GM18526 (cell line): ENCODE measurements around the gene SLC1A3.
A peak's percentile ranks its signal among the peaks of the same experiment; 100 is the strongest.

Experiments used
- POLR2A ChIP-seq: IDR thresholded peaks from 3 replicates; pipeline ENCODE4 v1.6.1; 2011; ENCODE audit not compliant: insufficient read length; ENCODE audit errors: extremely low read depth

SLC1A3 gene

DNA sequence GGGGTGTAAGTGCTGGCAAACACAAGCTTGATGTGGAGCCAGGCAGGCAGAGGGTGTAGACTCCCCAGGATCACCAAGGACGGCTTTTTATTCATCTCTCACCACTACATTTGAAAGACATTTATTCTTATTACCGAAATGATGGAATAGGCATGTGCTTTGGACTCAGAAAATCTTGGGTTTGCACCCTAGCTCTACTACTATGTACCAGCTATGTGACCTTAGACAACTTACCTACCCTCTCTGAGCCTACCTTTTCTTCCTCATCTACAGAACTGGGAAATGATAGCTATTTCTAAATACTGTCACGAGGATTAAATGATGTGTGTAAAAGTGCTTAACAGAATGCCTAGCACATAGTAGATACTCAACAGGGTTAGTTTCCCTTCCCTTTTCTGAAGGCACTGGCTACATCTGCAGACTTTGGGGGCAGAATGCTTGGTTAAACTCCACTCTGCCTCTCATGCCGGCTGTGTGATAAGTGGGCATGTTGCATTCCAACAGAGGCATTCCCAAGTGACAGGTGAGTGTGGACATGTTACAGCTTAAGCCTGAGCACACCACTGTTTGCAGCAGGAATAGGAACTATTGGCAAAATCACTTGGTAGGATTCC lies 94.8 kb downstream of the SLC1A3 start:
- no peak for TF ChIP-seq POLR2A

DNA sequence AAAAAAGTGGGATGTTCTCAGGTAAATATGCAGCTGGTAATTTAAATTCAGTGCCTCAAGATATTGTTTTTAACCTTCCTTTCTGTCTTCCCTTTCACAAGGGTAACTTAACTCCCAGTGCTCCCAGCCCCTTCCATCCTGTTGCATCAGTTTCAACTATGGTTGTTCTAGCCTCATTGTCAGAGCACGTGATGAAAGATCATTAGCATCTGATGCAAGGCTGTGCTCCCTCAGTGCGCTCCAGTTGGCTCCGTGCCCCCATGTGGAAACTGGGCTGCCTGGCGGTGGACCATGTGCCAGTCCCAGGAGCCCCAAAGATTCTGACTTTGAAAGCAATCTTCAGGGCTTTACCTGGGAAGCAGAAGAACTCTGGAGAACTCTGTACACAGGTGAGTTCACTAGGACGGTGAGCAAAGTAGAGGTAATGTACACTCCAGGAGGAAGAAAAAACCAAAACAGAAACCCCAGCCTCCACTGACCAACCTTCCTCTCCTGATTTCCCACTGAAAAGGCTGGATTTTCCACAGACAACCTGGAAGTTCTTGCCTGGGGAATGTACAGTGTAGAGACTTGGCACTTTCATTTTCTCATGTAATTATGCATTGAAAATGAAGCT lies 96.9 kb downstream of the SLC1A3 start:
- TF ChIP-seq POLR2A, result no peak

DNA sequence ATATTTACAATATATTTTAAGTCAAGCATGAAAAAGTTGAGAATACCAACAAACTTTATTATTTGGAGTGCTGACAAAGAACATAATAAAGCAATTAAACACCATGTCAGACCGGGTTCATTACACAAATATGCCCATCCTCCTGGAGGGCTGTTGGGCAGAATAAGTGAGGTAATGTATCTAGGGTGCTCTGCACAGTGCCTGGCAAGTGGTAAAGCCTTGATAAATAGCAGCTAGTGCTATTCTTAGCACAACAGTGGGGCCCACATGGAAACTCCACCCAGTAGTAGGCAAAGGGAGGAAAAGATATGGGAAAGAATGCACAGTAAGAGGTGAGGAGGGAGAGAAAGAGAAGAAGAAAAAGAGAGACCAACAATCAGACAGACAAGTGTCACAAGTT lies 97.7 kb downstream of the SLC1A3 start:
- TF ChIP-seq POLR2A, result no peak

DNA sequence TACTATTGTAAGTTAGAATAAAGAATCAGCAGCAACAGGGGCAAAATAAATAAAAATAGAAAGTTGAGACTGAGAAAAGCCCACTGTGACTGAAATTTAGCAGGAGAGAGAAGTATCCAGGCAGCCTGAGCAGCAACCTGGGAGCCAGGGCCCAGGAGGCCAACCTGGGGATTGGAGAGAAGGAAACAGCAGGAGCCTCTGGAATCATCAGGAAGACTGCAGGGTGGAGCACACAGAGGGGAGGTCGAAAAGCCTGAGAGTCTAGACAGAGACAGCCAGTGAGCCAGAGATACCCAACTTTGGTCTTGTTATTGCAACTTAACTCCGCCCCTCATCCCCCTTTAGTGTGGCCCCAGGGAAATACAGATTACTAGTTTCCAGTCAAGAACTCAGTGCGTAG lies 98.6 kb downstream of the SLC1A3 start:
- no peak for TF ChIP-seq POLR2A

DNA sequence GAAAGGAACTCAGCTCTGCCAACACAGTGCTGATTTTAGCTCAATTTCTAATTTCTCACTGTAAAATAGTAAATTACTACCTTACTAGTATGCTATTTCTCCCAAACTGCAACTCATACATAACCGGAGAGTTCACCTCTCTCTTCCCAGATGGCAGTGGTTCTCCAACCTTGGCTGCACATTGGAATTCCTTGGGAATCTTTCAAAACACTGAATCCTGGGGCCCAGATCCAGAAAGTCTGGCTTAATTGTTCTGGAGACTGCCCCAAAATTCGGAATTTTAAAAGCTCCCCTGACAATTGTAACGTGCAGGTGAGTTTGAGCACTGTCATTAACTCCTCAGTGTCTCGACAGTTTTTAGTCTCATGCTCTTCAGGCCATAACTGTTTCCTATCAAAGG lies 100.3 kb downstream of the SLC1A3 start:
- TF ChIP-seq POLR2A, result no peak

DNA sequence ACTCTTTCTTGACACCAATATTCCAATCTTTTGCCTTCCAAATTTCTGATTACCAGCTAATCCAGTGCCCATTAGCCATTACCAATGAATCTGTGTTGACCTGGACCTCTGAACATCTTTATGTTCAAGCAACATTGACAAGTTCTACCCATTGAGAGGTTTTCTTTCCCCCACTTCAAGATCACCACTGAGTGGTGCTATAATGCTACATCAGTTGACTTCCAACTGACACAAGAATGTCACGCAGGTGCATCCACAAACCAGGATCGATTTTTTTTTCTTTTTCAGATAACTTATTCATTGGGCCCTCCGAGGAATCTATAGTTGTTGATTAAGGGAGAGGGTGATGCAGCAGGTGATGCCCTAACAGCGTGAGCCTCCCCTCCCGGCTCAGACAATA lies 102.6 kb downstream of the SLC1A3 start:
- TF ChIP-seq POLR2A, result no peak

GRCh38 chr5:36710039-36710438 lies 103.6 kb downstream of the SLC1A3 start:
- no peak for TF ChIP-seq POLR2A

GRCh38 chr5:36712706-36713105 lies 106.3 kb downstream of the SLC1A3 start:
- no peak for TF ChIP-seq POLR2A

DNA sequence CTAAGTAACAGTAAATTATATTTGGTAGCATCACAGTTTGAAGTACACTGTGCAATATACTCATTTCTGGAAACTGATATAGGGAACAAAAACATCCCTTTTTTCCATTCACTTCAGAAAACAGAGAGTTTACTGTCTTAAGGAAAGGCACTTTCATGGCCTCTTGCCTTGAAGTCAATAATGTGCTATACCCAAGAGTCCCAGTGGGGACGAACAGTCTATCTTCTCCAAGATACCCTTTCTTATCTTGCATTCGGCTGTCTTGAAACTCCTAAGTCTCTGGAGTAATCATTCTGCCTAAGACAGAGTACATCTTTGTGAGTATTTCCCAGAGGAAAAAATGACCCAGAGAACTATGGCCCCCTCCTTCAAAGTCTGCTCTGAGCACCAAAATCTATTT lies 107.1 kb downstream of the SLC1A3 start:
- TF ChIP-seq POLR2A, result no peak

GRCh38 chr5:36717131-36717695 lies 110.8 kb downstream of the SLC1A3 start:
- no peak for TF ChIP-seq POLR2A

- no peak for TF ChIP-seq POLR2A
These were observed 112.9 kb downstream of the SLC1A3 start for GRCh38 chr5:36719282-36719681.

DNA sequence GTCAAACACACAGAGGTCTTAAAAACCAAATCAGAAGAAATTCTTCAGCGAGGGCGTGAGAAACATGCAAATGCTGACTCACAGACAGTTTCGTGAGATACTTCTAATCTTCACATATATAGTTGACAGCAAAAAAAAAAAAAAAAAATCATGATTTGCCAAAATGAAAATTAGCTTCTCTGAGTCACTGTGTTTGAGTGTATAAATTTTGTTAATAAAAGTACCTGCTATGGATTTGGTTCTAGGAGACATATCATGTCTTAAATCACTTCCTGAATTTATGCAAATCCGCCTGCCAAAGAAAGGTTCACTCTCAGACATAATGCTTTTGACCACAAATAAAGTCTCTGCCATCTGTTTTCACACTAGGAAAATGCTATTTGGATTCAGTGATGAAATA lies 114.3 kb downstream of the SLC1A3 start:
- TF ChIP-seq POLR2A, result no peak

- TF ChIP-seq POLR2A, result no peak
These were observed 115.3 kb downstream of the SLC1A3 start for GRCh38 chr5:36721664-36722235.

DNA sequence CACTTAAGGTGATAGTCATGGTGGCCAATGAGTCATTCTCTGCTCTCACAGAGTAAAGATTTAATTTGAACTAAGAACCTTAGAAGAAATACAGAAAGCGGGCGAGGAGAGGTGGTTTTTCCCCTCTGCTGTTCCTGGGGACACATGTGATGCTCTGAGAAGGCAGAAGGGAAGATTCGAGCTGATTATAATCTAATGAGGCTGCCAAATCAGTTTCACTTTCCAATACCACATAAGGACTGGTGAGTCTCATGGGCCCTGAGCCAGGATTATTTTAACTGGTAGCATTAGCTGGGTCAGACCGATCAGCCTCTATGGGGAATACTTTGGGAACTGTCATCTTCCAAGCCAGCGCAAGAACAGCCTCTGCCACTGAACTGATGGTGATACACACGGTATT lies 116.5 kb downstream of the SLC1A3 start:
- TF ChIP-seq POLR2A, result no peak

- TF ChIP-seq POLR2A, result peak; percentile 37
These were observed 117.5 kb downstream of the SLC1A3 start for GRCh38 chr5:36723912-36724311.

- TF ChIP-seq POLR2A, result peak; percentile 80
These were observed 118.3 kb downstream of the SLC1A3 start for GRCh38 chr5:36724467-36725332.

GRCh38 chr5:36726317-36726716 lies 119.9 kb downstream of the SLC1A3 start:
- no peak for TF ChIP-seq POLR2A
